Left kidney (tissue), 2 donors: ENCODE results near the gene GPC5. TPM values are rescaled to one million over a fixed set of nuclear protein-coding genes. Genes with fewer than 3 reads are reported as not detected.

Experiments
- DNase-seq: peaks from one replicate; pipeline ENCODE4 v3.0.0-alpha.2; 2013
- polyA plus RNA-seq: library from polyadenylated mRNA; unstranded; fragments of 120-200 nt; gene quantifications from one replicate; pipeline ENCODE4 v1.2.1, GENCODE V29; 2013; ENCODE audit not compliant: insufficient read length

GPC5 gene
- polyA plus RNA-seq, 1 donor = 5.1 TPM

DNA sequence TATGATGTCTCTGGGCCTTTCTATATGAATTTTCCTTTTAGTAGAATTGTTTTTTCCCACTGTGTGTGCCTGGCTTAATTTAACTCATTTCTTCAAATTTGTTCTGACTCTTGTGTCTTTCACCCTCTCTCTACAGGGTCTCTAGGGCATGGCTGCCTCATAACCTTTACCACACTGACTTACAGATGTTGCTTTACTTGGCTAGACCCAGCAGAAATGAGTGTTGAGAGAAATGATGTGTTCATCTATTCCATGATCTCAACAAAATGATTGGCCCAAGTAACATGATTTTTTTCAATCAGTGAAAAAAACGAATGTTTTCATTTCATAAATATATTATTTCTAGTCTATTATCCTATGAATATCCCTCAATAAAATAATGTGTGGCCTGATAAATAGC is 195.0 kb downstream of the GPC5 start:
- no peak for DNase-seq

DNA sequence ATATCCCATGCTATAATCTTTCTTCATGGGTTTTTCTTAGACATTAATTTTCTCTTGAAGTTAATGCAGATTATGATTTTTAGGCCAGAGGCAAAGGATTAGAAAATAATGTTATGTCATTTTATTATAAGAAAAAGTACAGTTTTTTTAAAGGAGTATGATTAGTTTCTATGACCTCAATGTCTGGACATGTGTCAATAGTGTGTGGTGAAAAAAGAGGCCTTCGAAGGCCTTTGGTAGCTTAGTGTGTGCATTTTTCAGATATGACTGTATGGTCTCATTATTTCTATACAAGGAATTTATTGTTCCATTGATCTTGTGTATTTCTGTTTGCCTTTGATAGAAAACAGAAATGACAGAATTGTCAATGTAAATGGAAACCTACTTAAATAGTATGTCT is 195.6 kb downstream of the GPC5 start:
- no peak for DNase-seq

DNA sequence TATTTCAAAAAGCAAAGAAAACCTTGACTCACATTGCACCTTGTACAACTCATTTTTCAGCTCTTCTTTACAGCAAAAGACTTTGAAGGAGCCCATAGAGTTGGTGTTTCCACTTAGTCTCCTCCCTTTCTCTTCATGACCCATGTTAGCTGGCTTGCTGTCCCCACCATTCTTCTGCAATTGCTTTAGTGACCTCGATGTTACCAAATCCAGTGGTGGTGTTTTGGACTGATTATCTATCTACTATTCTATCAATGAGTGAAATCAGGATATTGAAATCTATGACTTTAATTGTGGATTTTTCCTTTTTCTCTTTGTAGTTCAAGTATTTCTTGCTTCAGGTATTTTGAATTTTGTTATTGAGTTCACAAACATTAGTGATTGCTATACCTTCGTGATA is 197.3 kb downstream of the GPC5 start:
- DNase-seq = no peak

DNA sequence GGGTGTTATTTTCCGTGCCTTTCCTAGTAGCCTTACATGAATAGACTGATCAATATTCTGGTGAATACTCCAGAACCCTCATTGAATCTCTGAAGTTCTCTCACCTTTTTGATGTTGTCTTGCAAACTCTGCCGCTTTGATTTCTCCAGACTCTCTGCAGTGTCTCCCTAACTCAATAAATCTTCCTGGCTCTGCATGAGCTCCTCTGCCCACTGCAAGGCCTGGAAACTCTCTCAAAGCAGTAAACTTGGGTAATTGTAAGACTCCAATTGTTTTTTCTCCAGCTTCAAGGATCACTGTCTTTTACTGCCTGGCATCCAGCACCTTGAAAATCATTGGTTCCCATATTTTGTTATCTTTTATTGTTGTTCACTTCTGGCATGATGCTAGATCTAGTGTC is 198.4 kb downstream of the GPC5 start:
- DNase-seq = peak; percentile 61

DNA sequence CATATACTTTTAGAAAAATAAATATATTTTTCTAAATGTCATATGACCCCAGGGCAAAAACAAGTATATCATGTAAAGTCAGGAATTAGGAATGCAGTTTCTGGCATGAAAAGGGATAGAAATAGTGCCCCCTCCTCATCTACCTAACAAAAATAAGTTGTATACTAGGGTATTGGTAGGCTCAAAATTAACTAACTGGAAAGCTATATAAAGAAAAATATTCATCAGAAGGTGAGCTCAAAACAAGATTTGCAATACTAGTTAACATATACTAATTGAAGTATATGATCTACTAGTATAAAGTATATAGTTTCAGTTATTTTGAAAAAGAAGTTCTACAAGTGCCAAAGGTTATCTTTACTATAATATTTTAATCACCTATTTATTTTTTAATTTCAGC is 200.2 kb downstream of the GPC5 start:
- no peak for DNase-seq

DNA sequence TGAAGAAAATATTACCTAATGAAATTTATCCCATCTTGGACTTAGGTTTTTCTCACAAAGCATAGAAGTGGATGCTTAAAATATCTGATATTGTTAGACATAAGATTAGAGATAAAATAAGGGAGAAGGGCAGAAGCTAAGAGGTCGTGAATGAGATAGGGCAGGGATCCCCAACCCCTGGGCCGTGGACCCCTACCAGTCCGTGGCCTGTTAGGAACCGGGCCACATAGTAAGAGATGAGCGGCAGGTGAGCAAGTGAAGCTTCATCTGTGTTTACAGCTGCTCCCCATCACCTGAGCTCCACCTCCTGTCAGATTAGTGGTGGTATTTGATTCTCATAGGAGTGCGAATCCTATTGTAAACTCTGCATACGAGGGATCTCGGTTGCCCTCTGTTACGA is 202.9 kb downstream of the GPC5 start:
- DNase-seq = no peak

DNA sequence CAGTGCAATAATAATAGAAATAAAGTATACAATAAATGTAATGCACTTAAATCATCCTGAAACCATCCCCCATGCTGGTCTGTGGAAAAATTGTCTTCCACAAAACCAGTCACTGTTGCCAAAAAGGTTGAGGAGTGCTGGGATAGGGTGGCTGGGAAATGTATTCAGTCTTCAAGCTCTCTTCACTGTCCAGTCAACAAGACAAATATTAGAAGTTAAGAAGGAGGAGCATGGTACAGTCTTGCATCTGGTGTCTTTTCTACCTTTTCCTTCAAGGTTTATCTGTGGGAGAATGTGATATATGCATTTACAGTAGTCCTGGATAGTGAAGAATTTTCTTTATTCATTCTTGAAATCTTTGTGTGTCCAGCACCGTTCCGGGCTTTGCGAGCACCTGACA is 203.4 kb downstream of the GPC5 start:
- DNase-seq = no peak

DNA sequence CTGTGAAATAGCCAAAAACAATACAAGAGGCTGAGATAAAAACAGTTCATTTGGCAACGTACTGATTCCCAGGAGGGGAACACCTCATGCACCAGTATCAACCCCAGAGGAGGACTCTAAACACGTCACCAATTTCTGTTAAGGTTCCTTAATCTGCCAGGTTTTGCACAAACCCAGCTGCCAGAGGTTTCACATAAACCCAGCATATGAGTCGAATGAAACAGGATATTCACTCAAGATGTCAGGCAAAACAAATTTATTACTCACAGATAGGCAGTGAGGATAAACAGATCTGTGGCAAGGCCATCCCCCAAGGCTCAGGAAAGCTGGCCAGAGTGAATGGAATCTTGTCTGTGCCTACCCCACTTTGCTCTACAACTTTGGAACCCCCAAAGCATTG is 210.9 kb downstream of the GPC5 start:
- DNase-seq = peak; percentile 46

DNA sequence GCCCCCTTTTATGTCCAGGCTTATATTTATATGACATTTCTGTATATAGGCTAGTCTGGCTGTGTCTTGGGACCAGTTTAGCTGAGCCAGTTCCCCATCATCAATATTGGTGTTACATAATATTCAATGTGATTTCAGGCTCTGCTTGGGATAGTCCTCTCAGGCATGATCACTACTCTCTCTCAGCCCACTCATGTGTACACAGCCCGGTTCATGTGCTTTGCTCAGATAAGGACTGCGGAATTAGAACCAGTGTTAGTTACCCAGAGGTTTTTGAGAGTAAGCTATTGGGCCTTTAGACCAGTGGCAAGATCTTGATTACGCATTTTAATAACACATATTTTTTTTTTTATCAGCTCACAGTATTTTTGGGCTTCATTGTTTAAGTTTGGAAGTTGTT is 219.9 kb downstream of the GPC5 start:
- no peak for DNase-seq

DNA sequence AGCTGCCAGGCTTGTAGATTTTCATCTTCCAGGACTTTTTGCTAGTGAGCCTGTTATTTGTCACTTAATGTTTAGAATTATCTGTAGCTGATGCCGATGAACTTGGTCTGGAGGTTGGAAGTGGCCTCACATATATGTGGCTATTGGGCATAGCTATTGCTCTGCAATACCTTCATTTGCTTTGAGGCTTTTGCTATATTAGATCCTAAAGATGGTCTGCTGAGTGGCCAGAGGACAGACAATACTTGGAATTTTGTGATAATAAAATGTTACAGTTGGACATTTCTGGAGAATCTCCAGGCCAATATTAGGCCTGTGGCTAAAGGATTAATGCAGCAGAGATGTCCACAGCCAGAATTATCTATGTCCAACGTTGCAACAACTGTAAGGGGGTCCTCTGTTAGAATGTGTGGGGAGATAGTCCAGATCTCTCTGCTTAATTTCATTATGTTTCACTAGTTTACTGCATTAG is 222.3 kb downstream of the GPC5 start:
- no peak for DNase-seq

DNA sequence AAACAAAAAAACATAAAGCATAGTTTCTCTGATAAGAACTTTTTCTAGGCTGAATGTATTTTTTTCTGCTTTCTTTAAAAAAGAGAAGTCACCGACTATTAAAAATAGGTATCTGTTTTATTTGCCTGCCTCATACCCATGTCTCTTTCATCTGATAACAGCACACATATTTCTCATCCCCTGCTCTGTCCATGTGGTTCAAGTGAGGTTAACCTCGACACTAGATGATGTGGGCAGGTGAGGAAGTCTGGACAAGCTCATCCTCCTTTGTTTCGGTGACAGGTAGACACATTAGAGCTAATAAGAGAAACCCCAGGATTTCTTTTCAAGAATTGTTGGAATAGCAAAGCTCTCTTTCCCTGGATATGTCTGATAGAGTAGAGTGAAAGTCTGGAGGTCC is 222.7 kb downstream of the GPC5 start:
- no peak for DNase-seq

DNA sequence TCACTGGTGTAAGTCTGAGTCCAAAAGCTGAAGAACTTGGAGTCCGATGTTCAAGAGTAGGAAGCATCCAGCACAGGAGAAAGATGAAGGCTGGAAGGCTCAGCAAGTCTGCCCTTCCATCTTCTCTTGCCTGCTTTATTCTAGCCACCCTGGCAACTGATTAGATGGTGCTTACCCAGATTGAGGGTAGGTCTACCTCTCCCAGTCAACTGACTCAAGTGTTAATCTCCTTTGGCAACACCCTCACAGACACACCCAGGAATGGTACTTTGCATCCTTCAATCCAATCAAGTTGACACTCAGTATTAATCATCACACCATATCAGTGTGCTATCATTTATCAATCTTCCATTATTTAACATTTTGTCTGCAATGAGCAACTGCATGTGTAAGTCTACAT is 223.5 kb downstream of the GPC5 start:
- no peak for DNase-seq

DNA sequence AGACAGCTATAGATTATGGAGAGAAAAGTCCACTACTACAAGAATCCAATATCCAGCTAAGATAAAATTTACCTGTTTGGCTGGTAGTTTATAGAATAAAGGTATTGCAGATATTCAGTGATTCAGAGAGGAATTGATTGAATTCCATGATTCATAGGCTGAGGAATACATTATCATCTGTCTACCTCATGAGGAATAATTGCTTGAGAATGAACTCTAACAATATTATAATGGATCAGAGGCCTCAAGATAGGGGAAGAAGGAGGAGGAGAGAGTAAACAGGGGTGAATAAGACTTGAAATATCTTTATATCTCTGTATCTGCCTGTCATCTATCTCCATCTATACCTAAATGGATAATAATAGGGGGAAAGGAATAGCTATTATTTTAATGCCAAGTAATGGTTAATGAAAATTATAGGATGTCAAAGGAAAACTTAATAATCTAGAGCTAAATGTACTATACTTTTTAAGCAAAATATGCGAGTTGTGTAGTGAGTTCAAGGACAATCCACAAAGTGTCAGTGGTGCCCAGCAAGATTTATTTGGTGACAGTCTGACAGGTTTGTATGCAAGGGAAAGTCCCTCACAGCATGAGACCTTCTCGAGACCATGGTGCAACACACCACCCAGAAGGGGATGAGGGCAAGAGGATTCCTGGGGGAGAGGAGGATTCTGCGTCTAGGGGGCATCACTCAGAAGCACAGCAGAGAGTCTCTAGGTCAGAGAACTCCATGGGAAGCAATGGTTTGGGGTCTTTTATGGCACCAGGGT is 224.5 kb downstream of the GPC5 start:
- no peak for DNase-seq

DNA sequence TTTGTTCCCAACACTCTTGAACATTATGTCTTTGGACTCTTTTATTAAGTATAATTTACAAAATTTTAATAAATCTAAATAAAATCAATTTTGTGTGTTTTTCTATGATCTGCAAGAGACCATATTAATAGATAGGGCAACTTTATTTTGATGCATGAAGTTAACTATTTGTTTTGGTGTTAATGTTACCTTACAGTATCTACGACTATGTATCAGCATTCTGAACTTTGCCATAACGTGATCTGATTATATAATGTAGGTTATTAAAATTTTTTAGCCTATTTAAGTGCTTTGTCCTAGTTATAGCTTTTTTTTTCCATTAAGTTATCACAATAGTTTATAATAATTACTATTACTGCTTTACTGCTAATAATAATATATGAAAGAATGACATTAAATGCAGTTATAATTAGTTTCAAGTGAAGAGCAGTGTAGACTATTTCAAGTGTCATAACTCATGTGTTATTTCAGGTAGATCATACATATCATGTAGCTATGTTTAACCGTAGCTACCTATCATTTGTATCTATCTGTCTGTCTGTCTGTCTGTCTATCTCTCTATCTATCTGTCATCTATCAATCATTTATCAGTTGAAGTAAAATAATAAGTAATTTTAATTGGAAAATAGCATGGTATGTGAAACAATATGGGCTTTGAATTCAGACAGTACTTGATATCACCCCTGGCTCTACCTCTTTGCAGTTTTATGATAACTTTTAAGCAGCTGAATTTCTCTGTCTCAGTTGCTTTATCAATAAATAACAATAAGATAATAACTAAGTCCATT is 229.7 kb downstream of the GPC5 start:
- DNase-seq = no peak

DNA sequence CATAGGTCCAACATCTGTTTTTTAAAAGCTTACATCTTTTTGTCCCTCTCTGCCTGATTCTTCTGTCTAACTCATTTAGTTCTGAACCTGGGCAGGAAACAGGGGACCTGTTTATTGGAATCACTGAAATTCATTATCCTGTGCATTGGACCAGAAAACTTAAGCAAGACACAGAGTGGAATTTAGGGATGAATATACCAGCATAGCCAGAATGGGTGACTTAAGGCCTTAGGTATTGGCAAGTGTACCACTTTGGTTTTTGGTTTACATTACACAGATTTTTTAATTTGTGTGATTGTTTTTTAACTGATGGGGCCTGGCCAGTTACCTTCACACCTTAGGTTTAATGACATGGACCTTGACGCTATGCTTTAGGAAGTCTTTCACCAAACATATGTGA is 232.5 kb downstream of the GPC5 start:
- peak; percentile 12 for DNase-seq

DNA sequence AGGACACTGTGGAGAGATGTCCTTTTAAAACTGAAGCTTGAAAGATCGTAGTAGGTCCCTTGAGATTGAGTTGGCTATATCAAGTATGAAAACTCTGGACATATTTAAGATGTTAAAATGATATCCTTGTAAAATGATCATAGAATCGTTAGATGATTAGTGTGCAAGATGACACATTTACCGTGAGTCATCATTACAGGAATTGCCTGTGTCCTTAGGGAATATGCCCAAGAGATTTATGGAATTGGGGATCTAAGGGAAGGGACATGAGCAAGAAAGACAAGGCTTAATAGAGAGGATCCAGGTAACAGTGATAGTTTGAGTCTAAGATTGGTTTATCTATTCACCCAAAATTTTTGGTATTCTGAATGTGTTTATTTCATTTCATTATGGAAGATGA is 233.7 kb downstream of the GPC5 start:
- DNase-seq = no peak

DNA sequence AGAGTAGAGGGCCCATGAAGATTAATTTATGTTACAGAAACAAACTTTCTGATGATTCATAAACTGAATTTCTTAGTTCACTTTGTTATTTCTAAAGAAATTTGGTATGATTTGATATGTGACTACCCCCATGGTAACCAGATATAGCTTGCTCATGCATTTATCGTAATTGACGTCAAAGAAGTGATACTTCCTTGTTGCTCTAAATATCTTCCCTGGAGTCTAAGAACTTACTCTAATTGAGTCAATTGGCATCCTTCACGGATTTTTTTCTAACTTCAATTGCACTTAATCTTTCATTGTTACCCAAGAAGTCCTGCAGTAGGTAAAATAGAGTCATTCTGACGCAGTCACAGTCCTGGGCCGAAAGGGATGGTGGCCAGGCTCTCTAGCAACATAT is 240.9 kb downstream of the GPC5 start:
- DNase-seq = no peak

DNA sequence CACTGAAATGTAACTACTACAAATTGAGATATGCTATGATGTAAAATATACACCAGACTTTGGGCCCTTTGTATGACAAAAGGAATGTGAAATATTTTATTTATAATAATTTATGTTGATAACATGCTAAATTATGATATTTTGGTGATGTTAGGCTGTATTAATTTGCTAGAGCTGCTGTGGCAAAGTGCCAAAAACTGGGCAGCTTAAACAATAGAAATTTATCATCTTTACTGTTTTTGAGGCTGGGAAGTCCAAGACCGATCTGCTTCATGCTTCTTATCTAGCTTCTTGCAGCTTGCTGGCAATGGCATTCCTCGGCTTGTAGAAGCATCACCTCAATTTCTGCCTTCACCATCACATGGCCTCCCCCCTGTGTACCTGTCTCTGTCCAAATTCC is 245.0 kb downstream of the GPC5 start:
- DNase-seq = no peak

DNA sequence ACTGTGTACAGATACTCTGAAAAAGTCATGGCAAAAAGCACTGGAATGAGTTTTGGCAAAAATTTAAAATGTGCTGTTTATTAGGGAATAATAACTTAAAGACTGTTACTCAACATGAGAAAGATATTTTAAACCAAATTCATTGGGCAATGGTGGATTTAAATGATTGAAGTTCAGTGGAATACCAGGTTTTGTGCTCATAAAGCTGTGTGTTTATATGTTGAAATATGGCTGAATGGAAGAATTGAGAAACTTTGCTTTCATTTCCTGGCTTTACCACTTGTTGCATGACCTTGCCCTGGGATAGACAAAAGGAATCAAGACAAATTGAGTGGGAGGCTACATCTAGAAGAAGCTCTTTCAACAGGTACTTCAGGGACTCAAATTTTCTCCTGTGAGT is 246.4 kb downstream of the GPC5 start:
- DNase-seq = no peak

DNA sequence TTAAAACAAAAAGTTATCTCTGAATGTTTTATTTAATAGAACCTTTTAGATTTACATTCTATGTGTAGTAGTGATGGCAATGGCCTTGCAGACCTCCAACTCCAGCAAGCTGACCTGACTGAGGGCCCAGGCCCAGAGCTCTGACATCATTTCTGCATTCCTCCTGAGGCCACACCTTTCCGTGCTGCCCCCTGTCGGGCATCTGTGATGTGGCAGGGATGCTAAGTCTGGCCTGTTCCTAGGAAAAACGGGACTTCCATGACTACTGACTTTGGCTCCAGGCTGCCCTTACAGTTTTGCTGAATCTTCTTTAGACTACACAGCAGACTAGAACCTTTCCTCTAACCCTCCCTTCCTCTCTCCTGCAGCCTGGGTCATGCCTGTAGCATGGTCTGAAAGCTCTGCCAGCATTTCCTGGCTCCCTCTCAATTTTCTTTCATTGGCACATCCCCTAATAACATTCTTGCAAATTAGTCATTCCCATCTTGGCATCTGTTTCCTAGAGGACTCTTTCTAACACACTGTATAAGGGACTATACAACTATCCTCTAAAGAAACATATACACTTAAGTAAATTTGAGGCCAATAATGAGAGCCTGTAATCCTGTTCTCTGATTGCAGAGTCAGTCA is 249.1 kb downstream of the GPC5 start:
- no peak for DNase-seq

DNA sequence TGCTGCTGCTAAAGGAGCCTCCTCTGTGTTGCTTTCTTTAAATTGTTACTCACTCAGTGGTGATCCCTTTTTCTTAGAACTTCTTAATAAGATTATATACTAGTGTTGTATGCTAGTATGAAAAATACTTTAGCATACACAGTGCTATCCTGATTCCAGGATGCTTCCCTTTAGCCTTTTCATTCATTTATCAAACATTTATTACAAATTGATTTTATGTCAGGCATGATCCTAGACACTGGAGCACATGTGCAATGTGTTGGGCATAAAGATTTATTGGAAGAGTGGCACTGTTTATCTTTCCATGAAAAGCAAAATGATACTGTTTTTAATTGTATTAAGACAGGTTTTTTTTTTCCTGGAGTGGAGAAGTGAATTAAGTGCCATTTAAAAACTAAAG is 249.6 kb downstream of the GPC5 start:
- no peak for DNase-seq

DNA sequence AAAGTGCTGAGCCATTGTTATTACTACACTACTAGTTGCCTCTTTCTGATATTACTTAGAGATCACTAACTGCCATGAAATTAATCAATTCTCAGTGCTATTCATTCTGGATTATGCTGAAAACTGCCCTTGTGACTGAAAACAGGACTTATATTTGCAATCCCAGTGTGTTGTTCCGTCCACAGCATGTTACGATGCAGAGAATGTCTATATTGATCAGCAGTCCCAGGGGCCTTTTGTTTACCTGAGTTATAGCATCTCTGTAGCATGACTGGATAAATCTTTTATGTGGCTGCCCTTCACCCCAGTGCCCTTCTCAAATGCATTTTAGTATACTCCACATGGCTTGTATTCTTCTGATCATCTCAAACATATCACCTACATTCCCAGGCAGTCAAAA is 251.0 kb downstream of the GPC5 start:
- no peak for DNase-seq
